Activated T-helper 2 cell treated with anti-CD3 and anti-CD28 coated beads, Interferon-gamma antibody, Interleukin-2, Interleukin-4, amounts not matched to agents 10 μg/mL and 5 μg/mL and 100 μg/mL, durations not matched to agents 14 hours and 24 hours and 36 hours (primary cell): ENCODE measurements around the gene TACR3. TPM values are rescaled to one million over a fixed set of nuclear protein-coding genes. Genes with fewer than 3 reads are reported as not detected.
"Not testable (repeated sequence)": the region's sequence is repeated elsewhere in the genome, so short reads cannot be mapped to it uniquely, and the experiment has no call there.

Experiments used
- DNase-seq: peaks from one replicate; pipeline ENCODE4 v3.0.0; 2021; ENCODE audit warnings: low spot score
- H3K27ac Mint-ChIP-seq: one replicate; pipeline ENCODE4 v1.8.0; 2021; ENCODE audit warnings: mixed read lengths
- H3K27me3 Mint-ChIP-seq: one replicate; pipeline ENCODE4 v1.8.0; 2021; ENCODE audit warnings: low read depth, mixed read lengths
- H3K36me3 Mint-ChIP-seq: one replicate; pipeline ENCODE4 v1.8.0; 2021; ENCODE audit warnings: low read depth, mixed read lengths
- H3K4me1 Mint-ChIP-seq: one replicate; pipeline ENCODE4 v1.8.0; 2021; ENCODE audit warnings: low read depth, mixed read lengths
- H3K4me3 Mint-ChIP-seq: one replicate; pipeline ENCODE4 v1.8.0; 2021; ENCODE audit warnings: low read depth, mild to moderate bottlenecking, moderate library complexity, mixed read lengths
- H3K9me3 Mint-ChIP-seq: one replicate; pipeline ENCODE4 v1.8.0; 2021; ENCODE audit warnings: mixed read lengths
- intact Hi-C: fragments of 100-400 bp; cut with micrococcal nuclease; formaldehyde crosslinking; loops from one replicate; pipeline ENCODE4 v1.15.1; 2023
- total RNA-seq: library from RNA; stranded (reverse); gene quantifications from 2 replicates; pipeline ENCODE4 v1.2.3, GENCODE V29; 2022

The TACR3 gene
- total RNA-seq, 1 donor from 2014 or later = not detected

- H3K36me3 Mint-ChIP-seq = no peaks in the 10 kb centered on the region
- H3K27me3 Mint-ChIP-seq = no peaks in the 10 kb centered on the region
- H3K27ac Mint-ChIP-seq = no peak overlapping the region
- intact Hi-C loops = no loop called here
- no peaks in the 10 kb centered on the region for H3K9me3 Mint-ChIP-seq
- DNase-seq = no peak
- no peak overlapping the region for H3K4me3 Mint-ChIP-seq
- no peaks in the 10 kb centered on the region for H3K4me1 Mint-ChIP-seq
Measured at GRCh38 chr4:103648541-103648940, 71.2 kb downstream of the TACR3 start.

GRCh38 chr4:103645991-103646390 is 73.8 kb downstream of the TACR3 start:
- Mint-ChIP-seq H3K36me3 (no peaks in the 10 kb centered on the region), H3K27ac (no peak overlapping the region), H3K4me3 (no peak overlapping the region), H3K4me1 (no peaks in the 10 kb centered on the region), H3K27me3 (no peaks in the 10 kb centered on the region), H3K9me3 (peaks cover 9% of the 10 kb centered on the region)
- no peak for DNase-seq
- intact Hi-C loops = no loop called here

GRCh38 chr4:103634236-103634635 is 85.5 kb downstream of the TACR3 start:
- Mint-ChIP-seq H3K27me3 (no peaks in the 10 kb centered on the region), H3K36me3 (no peaks in the 10 kb centered on the region), H3K9me3 (no peaks in the 10 kb centered on the region), H3K4me3 (no peak overlapping the region), H3K4me1 (no peaks in the 10 kb centered on the region), H3K27ac (no peak overlapping the region)
- intact Hi-C loops = no loop called here
- no peak for DNase-seq

GRCh38 chr4:103626296-103626695 is 93.5 kb downstream of the TACR3 start:
- peaks cover 10% of the 10 kb centered on the region for H3K9me3 Mint-ChIP-seq
- no peak overlapping the region for H3K4me3 Mint-ChIP-seq
- no peaks in the 10 kb centered on the region for H3K36me3 Mint-ChIP-seq
- no peak overlapping the region for H3K27ac Mint-ChIP-seq
- intact Hi-C loops = no loop called here
- DNase-seq = no peak
- no peaks in the 10 kb centered on the region for H3K27me3 Mint-ChIP-seq
- no peaks in the 10 kb centered on the region for H3K4me1 Mint-ChIP-seq

- Mint-ChIP-seq H3K9me3 (peaks cover 5% of the 10 kb centered on the region), H3K4me1 (no peaks in the 10 kb centered on the region), H3K27ac (no peak overlapping the region), H3K4me3 (no peak overlapping the region), H3K36me3 (no peaks in the 10 kb centered on the region), H3K27me3 (no peaks in the 10 kb centered on the region)
- no peak for DNase-seq
- intact Hi-C loops = no loop called here
Measured at GRCh38 chr4:103591841-103592240, 127.9 kb downstream of the TACR3 start.

GRCh38 chr4:103567591-103567990 is 152.2 kb downstream of the TACR3 start:
- Mint-ChIP-seq H3K36me3 (no peaks in the 10 kb centered on the region), H3K27me3 (no peaks in the 10 kb centered on the region), H3K9me3 (no peaks in the 10 kb centered on the region), H3K4me3 (no peak overlapping the region), H3K27ac (no peak overlapping the region), H3K4me1 (no peaks in the 10 kb centered on the region)
- intact Hi-C loops = no loop called here
- DNase-seq = no peak

GRCh38 chr4:103559178-103559577 is 160.6 kb downstream of the TACR3 start:
- H3K9me3 Mint-ChIP-seq, H3K27me3 Mint-ChIP-seq, intact Hi-C loops, H3K27ac Mint-ChIP-seq, H3K4me3 Mint-ChIP-seq, H3K36me3 Mint-ChIP-seq, DNase-seq, H3K4me1 Mint-ChIP-seq: not testable (repeated sequence)
